SK-N-SH treated with all-trans-retinoic acid at 6 μM for 48 hours (cell line): ENCODE results near the gene TUBB2A.

ENCODE experiments used
- ATAC-seq: fragments of 200-7000 bp; cut with Tn5 transposase; 3 replicates; pipeline ENCODE4 v1.9.1; 2020; ENCODE audit warnings: mild to moderate bottlenecking, moderate library complexity
- ARNTL ChIP-seq: fragments of 450-650 bp; formaldehyde crosslinking; IDR thresholded peaks from 2 replicates; pipeline ENCODE4 v1.5.0; 2020; ENCODE audit warnings: low read depth, mild to moderate bottlenecking, moderate library complexity, borderline replicate concordance
- CSDC2 ChIP-seq: fragments of 250-450 bp; sonication (Bioruptor Pico); IDR thresholded peaks from 2 replicates; pipeline ENCODE4 v1.5.0; 2020; ENCODE audit warnings: mild to moderate bottlenecking, moderate library complexity
- ESRRG ChIP-seq: fragments of 250-450 bp; sonication (Bioruptor Pico); IDR thresholded peaks from 2 replicates; pipeline ENCODE4 v1.6.1; 2021; ENCODE audit warnings: mild to moderate bottlenecking
- GLIS3 ChIP-seq: fragments of 250-450 bp; sonication (Bioruptor Pico); IDR thresholded peaks from 2 replicates; pipeline ENCODE4 v1.5.0; 2020; ENCODE audit warnings: mild to moderate bottlenecking, moderate library complexity
- ISL1 ChIP-seq: fragments of 250-450 bp; sonication (Bioruptor Pico); IDR thresholded peaks from 2 replicates; pipeline ENCODE4 v2.1.2; 2022; ENCODE audit warnings: mild to moderate bottlenecking, moderate library complexity
- OSR1 ChIP-seq: fragments of 250-450 bp; sonication (Bioruptor Pico); IDR thresholded peaks from 2 replicates; pipeline ENCODE4 v1.8.0; 2022; ENCODE audit warnings: moderate library complexity, mild to moderate bottlenecking, inconsistent platforms
- PATZ1 ChIP-seq: fragments of 250-450 bp; sonication (Bioruptor Pico); IDR thresholded peaks from 2 replicates; pipeline ENCODE4 v1.8.0; 2020; ENCODE audit warnings: mild to moderate bottlenecking, moderate library complexity, borderline replicate concordance
- PPARA ChIP-seq: fragments of 250-450 bp; sonication (Bioruptor Pico); IDR thresholded peaks from 2 replicates; pipeline ENCODE4 v1.5.0; 2020; ENCODE audit warnings: mild to moderate bottlenecking, borderline replicate concordance
- SNAI2 ChIP-seq: fragments of 250-450 bp; sonication (Bioruptor Pico); IDR thresholded peaks from 2 replicates; pipeline ENCODE4 v1.5.0; 2020; ENCODE audit warnings: mild to moderate bottlenecking, moderate library complexity
- TCF4 ChIP-seq: fragments of 250-450 bp; sonication (Bioruptor Pico); IDR thresholded peaks from 2 replicates; pipeline ENCODE4 v1.8.0; 2021; ENCODE audit warnings: mild to moderate bottlenecking, moderate library complexity, borderline replicate concordance
- TOX ChIP-seq: fragments of 250-450 bp; sonication (Bioruptor Pico); IDR thresholded peaks from 2 replicates; pipeline ENCODE4 v1.8.0; 2021; ENCODE audit warnings: mild to moderate bottlenecking, moderate library complexity, borderline replicate concordance
- ZC3H10 ChIP-seq: fragments of 250-450 bp; sonication (Bioruptor Pico); IDR thresholded peaks from 2 replicates; pipeline ENCODE4 v1.5.1; 2021; ENCODE audit warnings: mild to moderate bottlenecking, moderate library complexity
- ZFP3 ChIP-seq: fragments of 250-450 bp; sonication (Bioruptor Pico); IDR thresholded peaks from 2 replicates; pipeline ENCODE4 v1.5.0; 2020; ENCODE audit warnings: mild to moderate bottlenecking, moderate library complexity
- ZFP30 ChIP-seq: fragments of 450-650 bp; formaldehyde crosslinking; IDR thresholded peaks from 2 replicates; pipeline ENCODE4 v1.5.0; 2022; ENCODE audit warnings: mild to moderate bottlenecking, moderate library complexity
- ZNF565 ChIP-seq: fragments of 450-650 bp; formaldehyde crosslinking; conservative IDR thresholded peaks from 2 replicates; pipeline ENCODE4 v1.5.0; 2020; ENCODE audit warnings: low read depth, mild to moderate bottlenecking, moderate library complexity
- ZNF70 ChIP-seq: fragments of 450-650 bp; formaldehyde crosslinking; IDR thresholded peaks from 2 replicates; pipeline ENCODE4 v1.5.0; 2020; ENCODE audit warnings: mild to moderate bottlenecking, moderate library complexity
- TF ChIP-seq, protein P1 (sequence below): fragments of 250-450 bp; sonication (Bioruptor Pico); IDR thresholded peaks from 2 replicates; pipeline ENCODE4 v1.5.0; 2020; ENCODE audit warnings: mild to moderate bottlenecking, moderate library complexity
- TF ChIP-seq, protein P2 (sequence below): fragments of 250-450 bp; sonication (Bioruptor Pico); IDR thresholded peaks from 2 replicates; pipeline ENCODE4 v1.8.0; 2021; ENCODE audit warnings: low read depth, mild to moderate bottlenecking, moderate library complexity, borderline replicate concordance
- TF ChIP-seq, protein P3 (sequence below): fragments of 250-450 bp; sonication (Bioruptor Pico); IDR thresholded peaks from 2 replicates; pipeline ENCODE4 v1.5.1; 2020; ENCODE audit warnings: low read depth, mild to moderate bottlenecking, moderate library complexity

Gene TUBB2A

DNA sequence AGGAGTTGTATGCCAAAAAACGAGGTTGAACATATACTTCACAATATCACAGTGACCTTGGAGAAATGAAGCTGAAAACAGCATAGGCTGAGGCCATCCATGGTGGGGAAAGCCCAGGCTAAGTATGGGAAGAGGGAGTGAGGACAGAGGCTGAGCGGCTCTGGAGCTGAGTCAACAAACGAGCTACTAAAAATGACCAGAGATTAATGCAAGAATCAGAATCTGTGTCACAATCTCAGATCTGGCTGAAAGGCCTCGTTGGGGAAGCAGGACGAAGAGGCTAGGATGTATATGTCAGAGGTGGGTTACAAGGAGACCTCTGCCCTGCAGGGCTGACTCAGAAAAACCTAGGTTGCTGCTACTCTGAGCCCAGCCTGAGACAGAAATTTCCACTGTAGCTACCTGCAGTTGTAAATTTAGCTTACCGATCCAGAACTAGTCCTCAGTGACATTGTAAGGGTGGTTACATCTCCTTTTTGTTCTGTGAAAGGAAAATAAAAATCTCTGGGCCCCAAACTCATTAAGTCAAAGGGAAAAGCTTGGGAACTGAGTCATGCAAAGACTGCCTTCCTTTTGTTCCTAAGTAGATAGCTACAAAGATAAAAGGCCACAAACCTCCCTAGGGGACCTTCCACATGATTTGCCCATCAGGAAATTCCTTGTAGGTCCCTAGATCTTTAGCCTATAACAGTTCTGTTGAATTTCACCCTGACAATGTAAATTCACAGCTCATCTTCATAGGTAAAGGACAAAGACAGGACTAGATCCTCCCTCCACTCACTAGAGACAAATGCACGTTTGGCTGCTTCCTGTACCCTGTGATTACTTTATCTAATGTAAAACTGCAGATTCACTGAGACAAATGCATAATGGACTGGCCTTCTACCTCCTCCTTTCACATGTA lies 8.5 kb upstream of the TUBB2A start:
- TF ChIP-seq ZFP30 (CRISPR knock-in tag) (no peak), PATZ1 (CRISPR knock-in tag) (no peak), ZNF70 (CRISPR knock-in tag) (no peak), ARNTL (no peak), TCF4 (CRISPR knock-in tag) (no peak), OSR1 (CRISPR knock-in tag) (no peak), ESRRG (CRISPR knock-in tag) (no peak), ZFP3 (CRISPR knock-in tag) (no peak), GLIS3 (no peak), SNAI2 (CRISPR knock-in tag) (no peak), ZNF565 (CRISPR knock-in tag) (no peak), ZC3H10 (CRISPR knock-in tag) (no peak)
- TF ChIP-seq, protein P1, sequence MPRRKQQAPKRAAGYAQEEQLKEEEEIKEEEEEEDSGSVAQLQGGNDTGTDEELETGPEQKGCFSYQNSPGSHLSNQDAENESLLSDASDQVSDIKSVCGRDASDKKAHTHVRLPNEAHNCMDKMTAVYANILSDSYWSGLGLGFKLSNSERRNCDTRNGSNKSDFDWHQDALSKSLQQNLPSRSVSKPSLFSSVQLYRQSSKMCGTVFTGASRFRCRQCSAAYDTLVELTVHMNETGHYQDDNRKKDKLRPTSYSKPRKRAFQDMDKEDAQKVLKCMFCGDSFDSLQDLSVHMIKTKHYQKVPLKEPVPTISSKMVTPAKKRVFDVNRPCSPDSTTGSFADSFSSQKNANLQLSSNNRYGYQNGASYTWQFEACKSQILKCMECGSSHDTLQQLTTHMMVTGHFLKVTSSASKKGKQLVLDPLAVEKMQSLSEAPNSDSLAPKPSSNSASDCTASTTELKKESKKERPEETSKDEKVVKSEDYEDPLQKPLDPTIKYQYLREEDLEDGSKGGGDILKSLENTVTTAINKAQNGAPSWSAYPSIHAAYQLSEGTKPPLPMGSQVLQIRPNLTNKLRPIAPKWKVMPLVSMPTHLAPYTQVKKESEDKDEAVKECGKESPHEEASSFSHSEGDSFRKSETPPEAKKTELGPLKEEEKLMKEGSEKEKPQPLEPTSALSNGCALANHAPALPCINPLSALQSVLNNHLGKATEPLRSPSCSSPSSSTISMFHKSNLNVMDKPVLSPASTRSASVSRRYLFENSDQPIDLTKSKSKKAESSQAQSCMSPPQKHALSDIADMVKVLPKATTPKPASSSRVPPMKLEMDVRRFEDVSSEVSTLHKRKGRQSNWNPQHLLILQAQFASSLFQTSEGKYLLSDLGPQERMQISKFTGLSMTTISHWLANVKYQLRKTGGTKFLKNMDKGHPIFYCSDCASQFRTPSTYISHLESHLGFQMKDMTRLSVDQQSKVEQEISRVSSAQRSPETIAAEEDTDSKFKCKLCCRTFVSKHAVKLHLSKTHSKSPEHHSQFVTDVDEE (CRISPR knock-in tag): no peak
- TF ChIP-seq, protein P2, sequence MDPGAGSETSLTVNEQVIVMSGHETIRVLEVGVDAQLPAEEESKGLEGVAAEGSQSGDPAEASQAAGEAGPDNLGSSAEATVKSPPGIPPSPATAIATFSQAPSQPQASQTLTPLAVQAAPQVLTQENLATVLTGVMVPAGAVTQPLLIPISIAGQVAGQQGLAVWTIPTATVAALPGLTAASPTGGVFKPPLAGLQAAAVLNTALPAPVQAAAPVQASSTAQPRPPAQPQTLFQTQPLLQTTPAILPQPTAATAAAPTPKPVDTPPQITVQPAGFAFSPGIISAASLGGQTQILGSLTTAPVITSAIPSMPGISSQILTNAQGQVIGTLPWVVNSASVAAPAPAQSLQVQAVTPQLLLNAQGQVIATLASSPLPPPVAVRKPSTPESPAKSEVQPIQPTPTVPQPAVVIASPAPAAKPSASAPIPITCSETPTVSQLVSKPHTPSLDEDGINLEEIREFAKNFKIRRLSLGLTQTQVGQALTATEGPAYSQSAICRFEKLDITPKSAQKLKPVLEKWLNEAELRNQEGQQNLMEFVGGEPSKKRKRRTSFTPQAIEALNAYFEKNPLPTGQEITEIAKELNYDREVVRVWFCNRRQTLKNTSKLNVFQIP (CRISPR knock-in tag): no peak
- no peak; the same call in 2 of the 3 replicates for ATAC-seq

DNA sequence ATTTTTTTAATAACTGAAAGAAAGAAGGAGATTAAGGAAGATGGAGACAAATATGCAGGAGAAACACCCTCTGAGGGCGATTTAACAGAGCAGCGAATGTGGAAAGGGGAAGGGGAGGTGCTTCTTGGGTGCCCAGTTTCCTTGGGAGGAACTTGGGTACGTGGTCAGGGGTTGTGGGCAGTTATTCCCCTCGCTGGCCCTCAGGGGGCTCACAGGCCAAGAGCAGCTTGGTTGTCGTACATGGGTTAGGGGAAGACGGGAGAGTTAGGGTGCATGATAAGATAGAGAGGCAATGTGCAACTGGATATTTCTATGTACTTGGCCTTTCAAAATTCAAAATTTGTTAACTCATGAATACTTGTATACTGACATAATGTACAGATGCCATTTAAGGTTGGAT lies 7.0 kb upstream of the TUBB2A start:
- no peak for ATAC-seq
- no peak for TF ChIP-seq SNAI2 (CRISPR knock-in tag)
- TF ChIP-seq ZNF70 (CRISPR knock-in tag): no peak
- TF ChIP-seq, protein P3, sequence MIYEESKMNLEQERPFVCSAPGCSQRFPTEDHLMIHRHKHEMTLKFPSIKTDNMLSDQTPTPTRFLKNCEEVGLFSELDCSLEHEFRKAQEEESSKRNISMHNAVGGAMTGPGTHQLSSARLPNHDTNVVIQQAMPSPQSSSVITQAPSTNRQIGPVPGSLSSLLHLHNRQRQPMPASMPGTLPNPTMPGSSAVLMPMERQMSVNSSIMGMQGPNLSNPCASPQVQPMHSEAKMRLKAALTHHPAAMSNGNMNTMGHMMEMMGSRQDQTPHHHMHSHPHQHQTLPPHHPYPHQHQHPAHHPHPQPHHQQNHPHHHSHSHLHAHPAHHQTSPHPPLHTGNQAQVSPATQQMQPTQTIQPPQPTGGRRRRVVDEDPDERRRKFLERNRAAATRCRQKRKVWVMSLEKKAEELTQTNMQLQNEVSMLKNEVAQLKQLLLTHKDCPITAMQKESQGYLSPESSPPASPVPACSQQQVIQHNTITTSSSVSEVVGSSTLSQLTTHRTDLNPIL (CRISPR knock-in tag): no peak
- no peak for TF ChIP-seq CSDC2
- no peak for TF ChIP-seq PATZ1 (CRISPR knock-in tag)
- no peak for TF ChIP-seq PPARA (CRISPR knock-in tag)
- no peak for TF ChIP-seq ISL1 (CRISPR knock-in tag)
- TF ChIP-seq, protein P2 (CRISPR knock-in tag): no peak
- no peak for TF ChIP-seq ESRRG (CRISPR knock-in tag)
- TF ChIP-seq, protein P1 (CRISPR knock-in tag): no peak
- TF ChIP-seq ARNTL: no peak
- TF ChIP-seq OSR1 (CRISPR knock-in tag): no peak
- TF ChIP-seq ZC3H10 (CRISPR knock-in tag): no peak
- TF ChIP-seq ZFP30 (CRISPR knock-in tag): no peak
- TF ChIP-seq ZFP3 (CRISPR knock-in tag): no peak
- TF ChIP-seq GLIS3: no peak
- TF ChIP-seq TOX (CRISPR knock-in tag): no peak
- TF ChIP-seq ZNF565 (CRISPR knock-in tag): no peak
- no peak for TF ChIP-seq TCF4 (CRISPR knock-in tag)
